NCI-H526 (cell line): ENCODE data around the gene TRIM50.
"Not testable (repeated sequence)": the region's sequence is repeated elsewhere in the genome, so short reads cannot be mapped to it uniquely, and the experiment has no call there.

Experiments used
- DNase-seq, 2 experiments: peaks; one replicate each; lab custom pipeline; 2025; lab: John Stamatoyannopoulos, UW

Gene TRIM50

GRCh38 chr7:73327922-73328321 lies at the start of gene TRIM50, which contains the start of gene FKBP6:
TSS of gene TRIM50 (minus strand) at chr7:73328082. CDS start at chr7:73324787, 3,295 bp downstream.
TSS of gene FKBP6 (plus strand) at chr7:73328161. CDS start at chr7:73328429, 268 bp downstream.
- not testable (repeated sequence) for DNase-seq

- no peak for DNase-seq
Observed at GRCh38 chr7:73376671-73377412, 49.0 kb upstream of the TRIM50 start.

GRCh38 chr7:73376262-73376661 lies 48.4 kb upstream of the TRIM50 start:
- not testable (repeated sequence) for DNase-seq

GRCh38 chr7:73373741-73374140 lies 45.9 kb upstream of the TRIM50 start:
- DNase-seq = no peak

- DNase-seq = no peak
Observed at GRCh38 chr7:73369622-73370021, 41.7 kb upstream of the TRIM50 start.

GRCh38 chr7:73369009-73369408 lies 41.1 kb upstream of the TRIM50 start:
- DNase-seq = no peak

GRCh38 chr7:73366990-73367389 lies 39.1 kb upstream of the TRIM50 start:
- no peak for DNase-seq

- DNase-seq = no peak
Observed at GRCh38 chr7:73366127-73366526, 38.2 kb upstream of the TRIM50 start.

GRCh38 chr7:73364006-73364728 lies 36.3 kb upstream of the TRIM50 start:
- no peak for DNase-seq

- DNase-seq = no peak
Observed at GRCh38 chr7:73363225-73364005, 35.5 kb upstream of the TRIM50 start.

- DNase-seq = not testable (repeated sequence)
Observed at GRCh38 chr7:73360590-73360989, 32.7 kb upstream of the TRIM50 start.

GRCh38 chr7:73359746-73360375 lies 32.0 kb upstream of the TRIM50 start:
- no peak for DNase-seq

GRCh38 chr7:73359306-73359705 lies 31.4 kb upstream of the TRIM50 start:
- DNase-seq = no peak

- DNase-seq = no peak
Observed at GRCh38 chr7:73358590-73359275, 30.9 kb upstream of the TRIM50 start.

GRCh38 chr7:73356159-73356558 lies 28.3 kb upstream of the TRIM50 start:
- no peak for DNase-seq

- no peak for DNase-seq
Observed at GRCh38 chr7:73354821-73355220, 26.9 kb upstream of the TRIM50 start.

GRCh38 chr7:73354196-73354595 lies 26.3 kb upstream of the TRIM50 start:
- no peak for DNase-seq

GRCh38 chr7:73353243-73353642 lies 25.4 kb upstream of the TRIM50 start:
- no peak for DNase-seq

- no peak for DNase-seq
Observed at GRCh38 chr7:73352784-73353183, 24.9 kb upstream of the TRIM50 start.

GRCh38 chr7:73351447-73352167 lies 23.7 kb upstream of the TRIM50 start:
- no peak for DNase-seq
